Fibroblast of lung (primary cell): ENCODE results near the gene RIC8B. TPM values are rescaled to one million over a fixed set of nuclear protein-coding genes. Genes with fewer than 3 reads are reported as not detected.

Experiments
- DNase-seq, 2 donors: peaks; one replicate each; pipeline versions ENCODE4 v3.0.0 to v3.0.0-alpha.2; 2010; ENCODE audit warnings: low read depth in 2 of 2
- H2AFZ ChIP-seq: 2 replicates; pipeline ENCODE4 v1.5.1; 2012; ENCODE audit warnings: low read length, control low read depth, inconsistent platforms
- H3K27ac ChIP-seq: 2 replicates; pipeline ENCODE4 v1.5.1; 2011; ENCODE audit warnings: low read length, control low read depth; ENCODE audit not compliant: insufficient read depth
- H3K27me3 ChIP-seq: 2 replicates; pipeline ENCODE4 v1.5.1; 2011; ENCODE audit warnings: mild to moderate bottlenecking, low read length; ENCODE audit not compliant: control insufficient read depth, insufficient read depth
- H3K36me3 ChIP-seq: 2 replicates; pipeline ENCODE4 v1.5.1; 2011; ENCODE audit warnings: low read length; ENCODE audit not compliant: control insufficient read depth, insufficient read depth
- H3K4me1 ChIP-seq: 2 replicates; pipeline ENCODE4 v1.5.1; 2011; ENCODE audit warnings: low read length; ENCODE audit not compliant: control insufficient read depth, insufficient read depth; ENCODE audit errors: extremely low read depth
- H3K4me2 ChIP-seq: 2 replicates; pipeline ENCODE4 v1.5.1; 2011; ENCODE audit warnings: low read length, control low read depth; ENCODE audit not compliant: insufficient read depth; ENCODE audit errors: extremely low read depth
- H3K4me3 ChIP-seq, 4 experiments: fragments of 200-600 bp in 1 of 4; sonication (generic) in 1 of 4; replicated peaks in 1 of 4; 2 replicates each; pipeline ENCODE4 v1.5.1; 2011 to 2016; ENCODE audit warnings: low read length in 4 of 4, low read depth in 3 of 4, mild to moderate bottlenecking in 3 of 4, control low read depth in 2 of 4, inconsistent platforms in 1 of 4, mixed read lengths in 1 of 4; ENCODE audit not compliant: insufficient read depth in 1 of 4; ENCODE audit errors: control extremely low read depth in 1 of 4
- H3K79me2 ChIP-seq: 2 replicates; pipeline ENCODE4 v1.5.1; 2012; ENCODE audit warnings: mild to moderate bottlenecking, low read length, inconsistent platforms; ENCODE audit not compliant: control insufficient read depth, insufficient read depth
- H3K9ac ChIP-seq: 2 replicates; pipeline ENCODE4 v1.5.1; 2011; ENCODE audit warnings: mild to moderate bottlenecking, low read length, control low read depth; ENCODE audit not compliant: insufficient read depth
- H3K9me3 ChIP-seq: 2 replicates; pipeline ENCODE4 v1.5.1; 2012; ENCODE audit warnings: low read depth, low read length; ENCODE audit not compliant: control insufficient read depth, insufficient read depth
- H4K20me1 ChIP-seq: 2 replicates; pipeline ENCODE4 v1.5.1; 2011; ENCODE audit warnings: low read length; ENCODE audit not compliant: control insufficient read depth, insufficient read depth; ENCODE audit errors: extremely low read depth
- EZH2 ChIP-seq: IDR thresholded peaks from 2 replicates; pipeline ENCODE4 v1.5.1; 2012; ENCODE audit warnings: low read length, control low read depth, mild to moderate bottlenecking; ENCODE audit errors: missing control alignments
- polyA plus RNA-seq, 2 donors: library from polyadenylated mRNA; depleted of rRNA in 1 of 2; stranded (reverse) in 1 of 2; unstranded in 1 of 2; fragments of >200 nt; gene quantifications; 2 replicates each; pipeline ENCODE4 v1.2.1, GENCODE V29; 2011 to 2012; ENCODE audit warnings: missing spikeins in 1 of 2
- total RNA-seq: library from RNA; depleted of rRNA; stranded (reverse); fragments of >200 nt; gene quantifications from 2 replicates; pipeline ENCODE4 v1.2.1, GENCODE V29; 2014
- TF ChIP-seq, protein P1 (sequence below), 2 donors: IDR thresholded peaks in 1 of 2; conservative IDR thresholded peaks in 1 of 2; 1 replicate in 1 of 2; 2 replicates in 1 of 2; pipeline ENCODE4 v1.5.1; 2011 to 2012; ENCODE audit warnings: low read length in 2 of 2, control low read depth in 1 of 2, inconsistent platforms in 1 of 2, low read depth in 1 of 2, mild to moderate bottlenecking in 1 of 2

Gene RIC8B
- total and polyA plus RNA-seq, 2 donors (not counting 1 experiment from before 2014, with no cell fraction given): 9.2 to 11.6 TPM

DNA sequence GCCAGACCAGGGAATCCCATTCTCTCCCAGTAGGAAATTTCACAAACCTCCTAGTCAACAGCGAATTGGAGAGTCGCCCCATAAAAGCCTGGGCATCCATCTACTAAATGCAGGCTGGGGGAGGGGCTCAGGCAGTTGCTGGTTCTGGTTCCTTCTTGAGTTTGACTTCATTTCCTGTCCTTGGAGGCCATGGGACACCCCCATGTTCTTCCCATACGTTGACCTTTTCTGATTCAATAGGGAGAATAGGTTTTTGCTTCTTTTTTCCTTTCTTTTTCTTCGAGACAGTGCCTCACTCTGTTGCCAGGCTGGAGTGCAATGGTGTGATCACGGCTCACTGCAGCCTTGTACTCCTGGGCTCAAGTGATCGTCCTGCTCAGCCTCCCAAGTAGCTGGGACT is 137.1 kb downstream of the RIC8B start:
- DNase-seq: no peak
- Histone ChIP-seq H4K20me1 (no peaks in the 10 kb centered on the region), H3K79me2 (no peaks in the 10 kb centered on the region), H3K4me2 (no peak overlapping the region), H2AFZ (no peak overlapping the region), H3K4me3 (no peak overlapping the region), H3K27ac (no peak overlapping the region), H3K9ac (no peak overlapping the region), H3K4me1 (no peaks in the 10 kb centered on the region), H3K36me3 (no peaks in the 10 kb centered on the region), H3K27me3 (no peaks in the 10 kb centered on the region), H3K9me3 (no peaks in the 10 kb centered on the region)
- TF ChIP-seq EZH2: no peak
- TF ChIP-seq, protein P1, sequence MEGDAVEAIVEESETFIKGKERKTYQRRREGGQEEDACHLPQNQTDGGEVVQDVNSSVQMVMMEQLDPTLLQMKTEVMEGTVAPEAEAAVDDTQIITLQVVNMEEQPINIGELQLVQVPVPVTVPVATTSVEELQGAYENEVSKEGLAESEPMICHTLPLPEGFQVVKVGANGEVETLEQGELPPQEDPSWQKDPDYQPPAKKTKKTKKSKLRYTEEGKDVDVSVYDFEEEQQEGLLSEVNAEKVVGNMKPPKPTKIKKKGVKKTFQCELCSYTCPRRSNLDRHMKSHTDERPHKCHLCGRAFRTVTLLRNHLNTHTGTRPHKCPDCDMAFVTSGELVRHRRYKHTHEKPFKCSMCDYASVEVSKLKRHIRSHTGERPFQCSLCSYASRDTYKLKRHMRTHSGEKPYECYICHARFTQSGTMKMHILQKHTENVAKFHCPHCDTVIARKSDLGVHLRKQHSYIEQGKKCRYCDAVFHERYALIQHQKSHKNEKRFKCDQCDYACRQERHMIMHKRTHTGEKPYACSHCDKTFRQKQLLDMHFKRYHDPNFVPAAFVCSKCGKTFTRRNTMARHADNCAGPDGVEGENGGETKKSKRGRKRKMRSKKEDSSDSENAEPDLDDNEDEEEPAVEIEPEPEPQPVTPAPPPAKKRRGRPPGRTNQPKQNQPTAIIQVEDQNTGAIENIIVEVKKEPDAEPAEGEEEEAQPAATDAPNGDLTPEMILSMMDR (conservative IDR thresholded peaks at IDR 0.05 in 1 of 2, IDR thresholded peaks at IDR 0.05 in 1 of 2; ENCODE audit: low read depth in 1 of 2, low read length in 2 of 2): no peak

DNA sequence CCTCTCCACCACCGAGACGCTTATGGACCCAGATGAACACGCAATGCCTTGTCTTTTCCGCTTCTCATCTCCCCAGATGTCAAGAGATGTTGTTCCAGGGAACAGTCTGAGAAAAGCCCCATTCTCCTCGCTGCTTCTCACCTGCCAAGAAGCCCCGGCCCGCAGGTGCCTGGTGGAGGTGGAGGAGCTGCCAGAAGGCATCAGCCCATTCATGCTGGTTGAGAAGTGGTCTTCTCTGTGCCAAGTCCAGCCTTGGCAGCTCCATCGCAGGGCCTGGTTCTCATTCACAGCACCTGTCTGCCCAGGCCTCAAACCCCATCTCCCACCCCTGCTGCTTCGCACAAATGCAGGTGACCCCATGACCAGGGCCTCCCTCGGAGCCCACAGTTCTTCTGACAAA is 139.0 kb downstream of the RIC8B start:
- Histone ChIP-seq H3K4me2 (no peak overlapping the region), H3K4me1 (no peaks in the 10 kb centered on the region), H3K4me3 (no peak overlapping the region), H3K27ac (no peak overlapping the region), H4K20me1 (no peaks in the 10 kb centered on the region), H3K36me3 (no peaks in the 10 kb centered on the region), H3K9ac (no peak overlapping the region), H3K27me3 (no peaks in the 10 kb centered on the region), H3K9me3 (no peaks in the 10 kb centered on the region), H2AFZ (no peak overlapping the region), H3K79me2 (no peaks in the 10 kb centered on the region)
- TF ChIP-seq, protein P1 (conservative IDR thresholded peaks at IDR 0.05 in 1 of 2, IDR thresholded peaks at IDR 0.05 in 1 of 2; ENCODE audit: low read depth in 1 of 2, low read length in 2 of 2): no peak
- no peak for TF ChIP-seq EZH2
- no peak for DNase-seq

DNA sequence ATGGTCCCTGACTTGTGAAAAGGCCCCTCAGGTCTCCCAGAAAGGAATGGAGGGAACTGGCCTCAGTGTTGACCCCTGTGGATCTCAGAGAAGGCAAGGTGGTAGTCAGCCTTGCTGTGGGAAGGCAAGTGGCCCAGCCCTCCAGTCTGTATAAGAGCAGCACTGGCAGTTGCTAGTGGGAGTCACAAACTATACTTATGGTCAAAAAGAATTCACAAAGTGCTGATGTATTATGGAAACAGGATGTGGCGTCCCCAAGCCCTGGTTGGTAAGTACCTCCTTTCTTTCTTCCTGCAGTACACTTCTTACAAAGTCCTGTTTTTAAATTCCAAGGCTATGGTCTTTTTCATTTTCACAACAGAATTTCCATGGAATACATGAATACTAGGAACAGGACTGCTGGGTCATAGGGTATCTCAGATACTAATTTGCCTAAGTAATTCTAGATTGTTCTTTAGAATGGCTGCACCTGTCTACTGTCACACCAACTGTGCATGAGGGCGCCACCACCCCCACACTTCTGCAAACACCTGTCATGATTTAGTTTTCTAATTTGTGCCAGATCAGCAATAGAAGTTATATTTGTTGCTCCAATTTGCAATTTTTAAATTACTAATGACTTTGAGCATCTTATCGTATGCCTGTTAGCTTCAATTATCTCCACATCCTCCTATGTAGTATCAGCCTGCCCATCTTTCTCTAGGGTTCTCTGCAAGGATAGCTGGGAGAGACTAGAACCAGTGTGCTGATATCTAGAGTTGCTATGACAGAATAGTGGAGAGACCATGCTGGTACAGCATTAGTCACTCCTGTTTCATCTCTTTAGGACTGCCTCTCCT is 140.5 kb downstream of the RIC8B start:
- Histone ChIP-seq H3K4me2 (no peak overlapping the region), H3K27ac (no peak overlapping the region), H3K79me2 (no peaks in the 10 kb centered on the region), H3K27me3 (no peaks in the 10 kb centered on the region), H2AFZ (no peak overlapping the region), H3K4me3 (no peak overlapping the region), H3K36me3 (no peaks in the 10 kb centered on the region), H3K4me1 (no peaks in the 10 kb centered on the region), H3K9ac (no peak overlapping the region), H4K20me1 (no peaks in the 10 kb centered on the region), H3K9me3 (no peaks in the 10 kb centered on the region)
- no peak for DNase-seq
- TF ChIP-seq, protein P1 (conservative IDR thresholded peaks at IDR 0.05 in 1 of 2, IDR thresholded peaks at IDR 0.05 in 1 of 2; ENCODE audit: low read depth in 1 of 2, low read length in 2 of 2): no peak
- TF ChIP-seq EZH2: no peak
